Measurements from ENCODE around the gene MFSD11.
"Not testable (repeated sequence)": the region's sequence is repeated elsewhere in the genome, so short reads cannot be mapped to it uniquely, and the experiment has no call there.

The MFSD11 gene

GRCh38 chr17:76752006-76752405 is 14.1 kb downstream of the MFSD11 start:
- no peak for DNase-seq

DNA sequence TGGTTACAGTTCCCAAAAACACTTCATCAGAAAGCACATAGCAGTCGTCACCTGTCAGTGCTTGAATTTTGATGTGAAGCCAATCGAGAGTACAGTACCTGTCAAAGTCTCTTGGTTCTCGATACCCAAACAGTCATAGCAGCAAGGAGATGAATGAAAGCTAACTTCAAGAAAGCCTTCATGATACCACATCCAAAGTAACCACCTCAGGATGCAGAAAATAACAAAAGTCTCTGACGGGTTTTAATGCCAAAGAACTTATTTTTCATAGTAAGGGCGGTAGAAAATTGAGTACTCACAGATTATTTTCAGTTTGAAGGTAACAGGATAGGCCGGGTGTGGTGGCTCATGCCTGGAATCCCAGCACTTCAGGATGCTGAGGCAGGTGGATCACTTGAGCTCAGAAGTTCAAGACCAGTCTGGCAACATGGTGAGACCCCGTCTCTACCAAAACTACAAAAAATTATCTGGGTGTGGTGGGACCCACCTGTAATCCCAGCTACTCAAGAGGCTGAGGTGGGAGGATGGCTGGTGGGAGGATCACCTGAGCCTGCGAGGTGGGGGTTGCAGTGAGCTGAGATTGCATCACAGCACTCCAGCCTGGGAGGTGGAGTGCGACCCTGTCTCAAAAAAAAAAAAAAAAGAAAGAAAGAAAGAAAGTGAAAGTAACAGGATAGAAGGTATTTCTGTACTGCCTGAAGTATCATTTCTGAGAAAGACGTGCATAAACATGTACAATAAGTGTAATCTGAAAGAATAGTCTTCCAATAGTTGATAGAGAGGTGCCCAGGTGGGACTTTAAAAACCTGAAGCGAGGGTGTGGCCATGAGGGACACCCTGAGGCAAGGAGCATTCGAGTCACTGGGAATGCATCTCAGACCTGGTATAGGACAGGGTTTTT is 15.4 kb downstream of the MFSD11 start:
- DNase-seq, result peak in 1 of 2 donors; percentile 28

DNA sequence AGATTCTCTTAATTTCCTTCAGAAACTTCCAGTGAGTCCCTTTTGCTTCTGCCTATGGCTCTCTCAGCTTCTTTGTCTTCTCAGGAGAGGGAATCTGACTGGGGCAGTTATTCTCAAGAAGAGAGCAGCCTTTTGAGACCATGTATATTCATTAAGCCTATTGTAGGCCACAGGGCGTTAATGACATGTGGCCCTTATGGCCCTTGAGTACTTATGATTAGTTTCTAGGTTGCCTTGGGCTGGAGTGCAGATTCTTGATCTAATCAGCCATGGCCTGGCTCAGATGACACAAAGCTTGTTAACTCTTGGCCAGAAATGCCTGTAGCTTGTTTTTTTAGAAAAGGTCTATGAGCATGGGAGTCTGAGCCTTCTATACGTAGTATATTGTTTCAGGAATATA is 17.4 kb downstream of the MFSD11 start:
- no peak for DNase-seq

- no peak for DNase-seq
These were observed 19.3 kb downstream of the MFSD11 start for GRCh38 chr17:76757256-76757655.

GRCh38 chr17:76758570-76758969 is 20.7 kb downstream of the MFSD11 start:
- DNase-seq, result no peak

- DNase-seq, result peak; percentile 67 to 72
These were observed 35.1 kb downstream of the MFSD11 start for GRCh38 chr17:76772842-76773525.

- no peak for DNase-seq
These were observed 37.2 kb downstream of the MFSD11 start for GRCh38 chr17:76775021-76775600.

- no peak for DNase-seq
These were observed 43.4 kb downstream of the MFSD11 start for GRCh38 chr17:76781056-76781982.

- DNase-seq, result no peak
These were observed 45.2 kb downstream of the MFSD11 start for GRCh38 chr17:76783146-76783545.

DNA sequence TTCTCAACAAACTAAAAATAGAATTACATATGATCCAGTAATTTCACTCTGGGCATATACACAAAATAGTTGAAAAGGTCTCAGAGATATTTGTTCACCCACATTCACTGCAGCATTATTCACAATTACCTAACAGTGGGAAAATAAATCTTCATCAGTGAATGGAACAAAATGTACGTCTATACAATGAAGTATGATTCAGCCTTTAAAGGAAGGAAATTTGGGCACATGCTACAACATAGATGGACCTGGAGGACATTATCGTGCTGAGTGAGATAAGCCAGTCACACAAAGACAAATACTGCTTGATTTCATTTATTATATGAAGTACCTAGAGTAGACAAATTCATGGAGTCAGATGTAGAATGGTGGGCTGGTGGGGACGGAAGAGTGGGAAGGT is 47.0 kb downstream of the MFSD11 start:
- DNase-seq, result no peak

DNA sequence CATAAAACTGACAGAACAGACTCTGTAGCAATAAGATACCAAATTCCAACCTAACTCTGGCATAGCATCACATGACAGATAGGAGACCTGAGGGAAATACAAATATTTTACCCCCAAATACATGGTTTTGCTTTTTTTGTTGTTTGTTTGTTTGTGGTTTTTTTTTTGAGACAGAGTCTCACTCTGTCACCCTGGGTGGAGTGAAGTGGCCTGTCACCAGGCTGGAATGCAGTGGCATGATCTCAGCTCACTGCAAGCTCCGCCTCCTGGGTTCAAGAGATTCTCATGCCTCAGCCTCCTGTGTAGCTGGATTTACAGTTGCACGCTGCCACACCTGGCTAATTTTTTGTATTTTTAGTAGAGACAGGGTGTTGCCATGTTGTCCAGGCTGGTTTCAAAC is 49.9 kb downstream of the MFSD11 start:
- DNase-seq, result not testable (repeated sequence)

DNA sequence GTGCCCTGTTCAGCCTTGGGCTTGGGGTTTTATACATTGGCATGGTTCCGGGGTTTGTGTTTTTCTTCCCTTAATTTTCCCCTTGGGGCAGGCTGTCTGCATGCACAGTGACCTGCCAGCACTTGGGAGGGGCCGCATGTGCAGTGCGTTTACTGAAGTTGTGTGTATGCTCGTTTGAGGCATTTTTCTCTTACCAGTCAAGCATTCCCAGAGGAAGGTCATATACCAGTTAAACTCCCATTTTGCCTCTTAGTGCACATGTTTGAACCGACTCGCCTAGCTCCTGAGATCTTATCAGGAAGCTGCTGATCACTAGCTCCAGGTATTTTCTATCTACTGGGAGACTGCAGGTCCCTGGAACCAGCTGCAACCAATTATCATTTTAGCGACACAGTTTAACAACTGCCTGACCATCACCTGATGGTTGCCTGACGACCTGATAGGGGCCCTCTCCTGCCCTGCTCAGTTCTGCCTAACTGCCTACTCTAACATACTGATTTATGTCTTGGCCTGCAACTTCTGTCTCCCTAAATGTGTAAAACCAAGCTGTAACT is 51.4 kb downstream of the MFSD11 start:
- DNase-seq, result no peak

DNA sequence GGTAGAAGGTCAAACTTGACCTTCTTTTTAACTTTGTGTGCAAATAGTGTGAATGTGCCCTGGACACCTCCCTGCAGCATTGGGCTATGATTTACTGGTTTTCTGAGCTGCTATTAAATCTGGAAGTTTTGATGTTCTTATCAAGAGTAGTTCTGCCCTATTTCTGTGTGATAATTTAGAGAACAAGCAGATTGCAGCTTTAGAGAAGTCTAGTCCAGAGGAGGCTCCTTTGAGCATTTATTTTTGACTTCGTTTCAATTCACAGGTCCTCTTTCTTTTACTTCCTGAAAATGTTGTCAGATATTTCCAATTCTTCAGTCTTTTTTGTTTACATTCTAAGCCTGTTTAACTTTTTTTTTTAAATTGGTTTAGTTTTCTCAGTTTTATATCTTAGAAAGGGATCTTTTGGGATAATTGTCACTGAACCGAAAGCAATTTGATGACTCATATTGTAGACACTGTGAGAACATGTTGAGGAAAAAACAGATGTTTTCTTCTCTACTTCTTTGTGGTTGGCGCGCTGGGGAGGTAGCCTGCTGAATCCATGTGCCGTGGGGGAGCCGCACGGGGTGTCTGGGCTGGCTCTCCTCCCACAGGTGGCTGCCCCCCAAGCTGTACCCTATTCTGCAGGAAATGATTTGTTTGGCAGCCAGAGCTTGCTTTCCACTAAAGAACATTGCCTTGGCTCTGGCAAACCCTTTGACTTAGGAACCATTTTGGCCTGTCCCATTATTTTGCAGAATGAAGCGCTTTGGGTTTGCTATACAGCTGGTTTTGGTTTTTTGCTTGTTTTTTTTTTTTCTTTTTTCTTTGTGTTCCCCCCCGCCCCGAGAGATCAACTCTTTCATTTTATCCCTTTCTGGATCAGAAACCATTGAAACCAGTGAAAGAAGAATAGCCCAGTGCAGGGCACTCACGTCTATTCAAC is 53.4 kb downstream of the MFSD11 start:
- DNase-seq, result peak; percentile 31 to 37

DNA sequence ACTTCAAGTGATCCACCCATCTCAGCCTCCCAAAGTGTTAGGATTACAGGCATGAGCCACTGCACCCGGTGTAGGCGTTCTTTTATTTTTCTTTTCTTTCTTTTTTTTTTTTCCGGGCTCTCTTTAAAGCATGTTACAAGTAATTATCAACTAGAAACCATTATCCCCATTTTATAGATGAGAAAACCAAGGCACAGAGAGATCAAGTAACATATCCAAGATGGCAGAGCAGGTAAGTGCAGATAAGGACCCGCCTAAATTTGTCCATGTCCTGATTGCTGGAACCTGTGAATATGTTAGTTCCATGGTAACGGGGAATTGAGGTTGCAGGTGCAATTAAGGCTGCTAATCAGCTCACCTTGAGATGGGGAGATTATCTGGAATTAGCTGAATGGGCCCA is 54.4 kb downstream of the MFSD11 start:
- DNase-seq, result no peak

DNA sequence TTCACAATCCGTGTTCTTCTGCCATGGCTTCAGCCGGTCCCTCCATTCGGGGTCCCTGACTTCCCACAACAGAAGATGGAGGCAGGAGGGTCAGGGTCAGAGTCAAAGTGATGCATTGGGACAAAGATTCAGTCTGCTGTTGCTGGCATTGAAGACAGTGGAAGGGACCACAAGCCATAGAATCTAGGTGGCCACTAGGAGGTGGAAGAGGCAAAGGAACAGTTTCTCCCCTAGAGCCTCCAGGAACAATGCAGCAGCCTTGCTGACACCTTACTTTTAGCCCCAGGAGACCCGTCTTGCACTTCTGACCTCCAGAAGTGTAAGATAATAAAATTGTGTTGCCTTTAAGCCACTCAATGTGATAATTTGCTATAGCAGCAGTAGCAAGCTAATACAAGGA is 55.9 kb downstream of the MFSD11 start:
- DNase-seq, result no peak

- DNase-seq, result no peak
These were observed 58.2 kb downstream of the MFSD11 start for GRCh38 chr17:76796081-76796480.

GRCh38 chr17:76797241-76797840 is 59.4 kb downstream of the MFSD11 start:
- DNase-seq, result no peak

DNA sequence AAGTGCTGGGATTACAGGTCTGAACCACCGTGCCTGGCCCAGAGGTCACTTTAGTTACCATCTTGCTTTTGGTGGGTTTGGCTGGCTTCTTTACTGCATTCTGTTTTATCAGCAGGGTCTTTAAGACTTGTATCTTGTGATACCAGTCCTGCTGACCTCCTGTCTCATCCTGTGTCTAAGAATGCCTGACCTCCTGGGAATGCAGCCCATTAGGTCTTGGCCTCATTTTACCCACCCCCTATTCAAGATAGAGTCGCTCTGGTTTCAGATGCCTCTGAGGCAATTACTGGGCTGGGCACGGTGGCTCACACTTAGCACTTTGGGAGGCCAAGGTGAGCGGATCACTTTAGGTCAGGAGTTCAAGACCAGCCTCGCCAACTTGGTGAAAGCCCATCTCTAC is 63.8 kb downstream of the MFSD11 start:
- DNase-seq, result no peak

GRCh38 chr17:76805319-76805718 is 67.4 kb downstream of the MFSD11 start:
- DNase-seq, result no peak

DNA sequence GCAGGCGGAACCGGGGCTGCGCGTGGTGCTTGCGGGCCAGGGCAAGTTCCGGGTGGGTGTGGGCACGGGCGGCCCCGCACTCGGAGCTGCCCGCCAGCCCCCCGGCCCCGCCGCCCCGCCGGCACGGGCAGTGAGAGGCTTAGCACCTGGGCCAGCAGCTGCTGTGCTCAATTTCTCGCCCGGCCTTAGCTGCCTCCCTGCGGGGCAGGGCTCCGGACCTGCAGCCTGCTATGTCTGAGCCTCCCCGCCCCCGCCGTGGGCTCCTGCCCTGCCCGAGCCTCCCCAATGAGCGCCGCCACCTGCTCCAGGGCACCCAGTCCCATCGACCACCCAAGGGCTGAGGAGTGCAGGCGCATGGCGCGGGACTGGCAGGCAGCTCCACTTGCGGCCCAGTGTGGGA is 68.2 kb downstream of the MFSD11 start:
- not testable (repeated sequence) for DNase-seq

DNA sequence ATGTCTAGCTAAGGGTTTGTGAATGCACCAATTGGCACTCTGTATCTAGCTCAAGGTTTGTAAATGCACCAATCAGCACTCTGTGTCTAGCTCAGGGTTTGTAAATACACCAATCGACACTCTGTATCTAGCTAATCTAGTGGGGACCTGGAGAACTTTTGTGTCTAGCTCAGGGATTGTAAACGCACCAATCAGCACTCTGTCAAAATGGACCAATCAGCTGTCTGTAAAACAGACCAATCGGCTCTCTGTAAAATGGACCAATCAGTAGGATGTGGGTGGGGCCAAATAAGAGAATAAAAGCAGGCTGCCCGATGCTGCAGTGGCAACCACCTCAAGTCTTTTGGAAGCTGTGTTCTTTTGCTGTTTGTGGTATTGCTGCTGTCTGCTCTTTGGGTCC is 68.8 kb downstream of the MFSD11 start:
- DNase-seq, result not testable (repeated sequence)

Data from activated CD4-positive, alpha-beta T cell treated with anti-CD3 and anti-CD28 coated beads for 4 hours (primary cell).